GM12872 (cell line): ENCODE results near the gene USH1C.

Experiments
- TF ChIP-seq, protein P1 (sequence below): IDR thresholded peaks from 3 replicates; pipeline ENCODE4 v1.5.1; 2011; ENCODE audit warnings: low read depth, mild to moderate bottlenecking, low read length, moderate library complexity; ENCODE audit not compliant: insufficient read depth

The USH1C gene

GRCh38 chr11:17581732-17582053 lies 37.5 kb upstream of the USH1C start:
- TF ChIP-seq, protein P1, sequence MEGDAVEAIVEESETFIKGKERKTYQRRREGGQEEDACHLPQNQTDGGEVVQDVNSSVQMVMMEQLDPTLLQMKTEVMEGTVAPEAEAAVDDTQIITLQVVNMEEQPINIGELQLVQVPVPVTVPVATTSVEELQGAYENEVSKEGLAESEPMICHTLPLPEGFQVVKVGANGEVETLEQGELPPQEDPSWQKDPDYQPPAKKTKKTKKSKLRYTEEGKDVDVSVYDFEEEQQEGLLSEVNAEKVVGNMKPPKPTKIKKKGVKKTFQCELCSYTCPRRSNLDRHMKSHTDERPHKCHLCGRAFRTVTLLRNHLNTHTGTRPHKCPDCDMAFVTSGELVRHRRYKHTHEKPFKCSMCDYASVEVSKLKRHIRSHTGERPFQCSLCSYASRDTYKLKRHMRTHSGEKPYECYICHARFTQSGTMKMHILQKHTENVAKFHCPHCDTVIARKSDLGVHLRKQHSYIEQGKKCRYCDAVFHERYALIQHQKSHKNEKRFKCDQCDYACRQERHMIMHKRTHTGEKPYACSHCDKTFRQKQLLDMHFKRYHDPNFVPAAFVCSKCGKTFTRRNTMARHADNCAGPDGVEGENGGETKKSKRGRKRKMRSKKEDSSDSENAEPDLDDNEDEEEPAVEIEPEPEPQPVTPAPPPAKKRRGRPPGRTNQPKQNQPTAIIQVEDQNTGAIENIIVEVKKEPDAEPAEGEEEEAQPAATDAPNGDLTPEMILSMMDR, result no peak

GRCh38 chr11:17581036-17581731 lies 37.0 kb upstream of the USH1C start:
- TF ChIP-seq, protein P1, result no peak

- TF ChIP-seq, protein P1, result no peak
Measured at GRCh38 chr11:17580271-17580670, 36.1 kb upstream of the USH1C start.

GRCh38 chr11:17579451-17579850 lies 35.2 kb upstream of the USH1C start:
- TF ChIP-seq, protein P1, result no peak

- TF ChIP-seq, protein P1, result no peak
Measured at GRCh38 chr11:17578958-17579357, 34.7 kb upstream of the USH1C start.

DNA sequence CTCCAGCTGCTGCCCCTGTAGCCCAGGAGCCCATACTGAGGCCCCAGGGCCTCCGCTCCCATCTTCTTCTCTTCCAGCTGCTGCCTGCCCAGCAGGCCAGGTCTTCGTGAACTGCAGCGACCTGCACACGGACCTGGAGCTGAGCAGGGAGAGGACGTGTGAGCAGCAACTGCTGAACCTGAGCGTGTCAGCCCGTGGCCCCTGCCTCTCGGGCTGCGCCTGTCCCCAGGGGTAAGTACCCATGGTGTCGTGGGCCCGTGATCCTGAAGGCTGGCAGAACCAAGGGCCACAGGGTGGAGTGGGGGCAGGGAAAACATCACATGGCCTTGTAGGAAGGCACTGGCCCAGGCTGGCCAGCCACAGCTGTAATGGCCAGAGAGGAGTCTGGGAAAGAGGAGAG lies 34.1 kb upstream of the USH1C start:
- TF ChIP-seq, protein P1, result no peak

DNA sequence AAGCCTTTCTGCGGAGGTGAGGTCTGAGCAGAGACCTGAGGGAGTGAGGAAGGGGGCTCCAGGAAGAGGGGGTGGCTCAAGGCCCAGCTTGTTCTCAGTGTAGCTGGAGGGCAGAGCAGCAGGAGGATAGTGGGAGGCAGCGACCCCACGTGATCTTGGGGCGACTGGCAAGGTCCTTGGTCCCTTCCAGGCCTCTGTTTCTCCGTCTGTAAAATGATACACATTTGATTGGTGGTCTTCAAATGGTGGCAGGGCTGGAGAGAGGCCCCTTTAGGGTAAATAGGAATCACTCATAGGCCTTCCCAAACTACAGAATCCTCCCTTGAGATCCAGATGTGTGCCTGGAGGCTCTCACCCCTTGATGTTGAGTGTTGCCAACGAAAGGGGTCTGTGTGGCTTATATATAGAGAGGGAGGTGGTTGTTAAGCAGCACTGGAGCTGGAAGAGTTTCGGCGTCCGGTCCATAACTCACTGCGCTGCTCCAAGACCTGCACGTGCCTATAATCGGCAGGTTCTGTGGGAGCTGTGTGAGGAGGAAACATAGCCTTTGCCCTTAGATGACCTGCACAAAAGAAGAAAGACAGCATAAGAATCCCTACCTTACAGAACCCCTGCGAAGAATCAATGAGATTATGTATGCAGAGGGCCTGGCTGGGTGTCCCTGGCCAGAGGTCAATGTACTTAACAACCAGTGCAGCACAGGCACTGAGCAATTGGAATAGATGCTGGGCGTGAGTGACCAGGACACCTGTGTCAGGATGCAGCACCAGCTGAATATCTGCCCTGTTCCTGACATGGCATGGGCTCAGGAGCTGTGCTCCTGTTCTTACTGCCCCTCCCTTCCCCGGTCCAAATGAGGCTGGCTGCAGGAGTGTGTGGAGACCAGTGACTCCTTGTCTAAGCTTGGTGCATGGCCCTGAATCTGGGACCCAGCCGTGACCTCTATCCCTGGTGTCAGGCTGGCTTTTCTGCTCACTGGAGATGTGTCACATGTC lies 31.5 kb upstream of the USH1C start:
- TF ChIP-seq, protein P1, result no peak
